H9 (cell line): ENCODE data around the gene RICTOR. TPM values are rescaled to one million over a fixed set of nuclear protein-coding genes. Genes with fewer than 3 reads are reported as not detected.
"Not testable (repeated sequence)": the region's sequence is repeated elsewhere in the genome, so short reads cannot be mapped to it uniquely, and the experiment has no call there.

Experiments used
- DNase-seq: peaks from one replicate; pipeline ENCODE4 v3.0.0-alpha.2; 2017
- H2AFZ ChIP-seq: one replicate; pipeline ENCODE4 v1.6.1; 2013; ENCODE audit warnings: mild to moderate bottlenecking, low read length, control low read depth, moderate library complexity
- H2AK5ac ChIP-seq: 2 replicates; pipeline ENCODE4 v1.6.1; 2013; ENCODE audit warnings: low read length, control low read depth, mixed read lengths; ENCODE audit not compliant: insufficient read length
- H2BK120ac ChIP-seq: one replicate; pipeline ENCODE4 v1.6.1; 2013; ENCODE audit warnings: low read depth, mild to moderate bottlenecking, low read length, control low read depth, inconsistent platforms; ENCODE audit not compliant: poor library complexity, severe bottlenecking
- H2BK12ac ChIP-seq: 2 replicates; pipeline ENCODE4 v1.6.1; 2013; ENCODE audit warnings: low read length, control low read depth, mixed read lengths, low read depth; ENCODE audit not compliant: insufficient read length
- H2BK15ac ChIP-seq: 2 replicates; pipeline ENCODE4 v1.6.1; 2013; ENCODE audit warnings: low read depth, low read length, control low read depth
- H2BK20ac ChIP-seq: one replicate; pipeline ENCODE4 v1.6.1; 2013; ENCODE audit warnings: low read depth, mild to moderate bottlenecking, low read length, control low read depth, inconsistent platforms; ENCODE audit not compliant: poor library complexity, severe bottlenecking
- H2BK5ac ChIP-seq: 2 replicates; pipeline ENCODE4 v1.6.1; 2013; ENCODE audit warnings: low read length, control low read depth, mixed read lengths; ENCODE audit not compliant: insufficient read length
- H3K14ac ChIP-seq: 2 replicates; pipeline ENCODE4 v1.6.1; 2013; ENCODE audit warnings: low read length, control low read depth; ENCODE audit not compliant: insufficient read depth
- H3K18ac ChIP-seq: 2 replicates; pipeline ENCODE4 v1.6.1; 2013; ENCODE audit warnings: low read depth, mild to moderate bottlenecking, mixed read lengths, low read length, control low read depth; ENCODE audit not compliant: insufficient read length
- H3K23ac ChIP-seq: 2 replicates; pipeline ENCODE4 v1.6.1; 2013; ENCODE audit warnings: low read length, control low read depth, mixed read lengths, low read depth; ENCODE audit not compliant: insufficient read length
- H3K23me2 ChIP-seq: 2 replicates; pipeline ENCODE4 v1.6.1; 2013; ENCODE audit warnings: low read depth, mild to moderate bottlenecking, mixed read lengths, low read length, control low read depth; ENCODE audit not compliant: insufficient read length, poor library complexity, severe bottlenecking
- H3K27ac ChIP-seq: 2 replicates; pipeline ENCODE4 v1.5.1; 2013; ENCODE audit warnings: low read length, control low read depth, mixed read lengths, low read depth; ENCODE audit not compliant: insufficient read length
- H3K27me3 ChIP-seq: 2 replicates; pipeline ENCODE4 v1.6.1; 2013; ENCODE audit warnings: low read length, control low read depth, inconsistent platforms; ENCODE audit not compliant: insufficient read depth
- H3K4ac ChIP-seq: 2 replicates; pipeline ENCODE4 v1.6.1; 2013; ENCODE audit warnings: low read depth, mild to moderate bottlenecking, control low read depth, inconsistent platforms, low read length, moderate library complexity
- H3K4me1 ChIP-seq: 2 replicates; pipeline ENCODE4 v1.6.1; 2013; ENCODE audit warnings: low read length, control low read depth, inconsistent platforms; ENCODE audit not compliant: insufficient read depth
- H3K4me2 ChIP-seq: 2 replicates; pipeline ENCODE4 v1.6.1; 2013; ENCODE audit warnings: low read length, control low read depth, mixed read lengths; ENCODE audit not compliant: insufficient read length, insufficient read depth
- H3K56ac ChIP-seq: 2 replicates; pipeline ENCODE4 v1.6.1; 2013; ENCODE audit warnings: low read depth, mild to moderate bottlenecking, mixed read lengths, low read length, control low read depth; ENCODE audit not compliant: insufficient read length
- H3K79me1 ChIP-seq: 2 replicates; pipeline ENCODE4 v1.6.1; 2013; ENCODE audit warnings: low read depth, mild to moderate bottlenecking, moderate library complexity, low read length, control low read depth, inconsistent platforms; ENCODE audit not compliant: insufficient read depth, poor library complexity, severe bottlenecking
- H3K79me2 ChIP-seq: 2 replicates; pipeline ENCODE4 v1.6.1; 2013; ENCODE audit warnings: low read length, control low read depth, inconsistent platforms; ENCODE audit not compliant: insufficient read depth
- H3K9ac ChIP-seq: 2 replicates; pipeline ENCODE4 v1.6.1; 2013; ENCODE audit warnings: low read length, control low read depth, mixed read lengths; ENCODE audit not compliant: insufficient read length; ENCODE audit errors: extremely low read depth
- H3K9me3 ChIP-seq: one replicate; pipeline ENCODE4 v1.6.1; 2013; ENCODE audit warnings: low read depth, low read length, inconsistent platforms; ENCODE audit not compliant: control insufficient read depth
- H3T11ph ChIP-seq: one replicate; pipeline ENCODE4 v1.6.1; 2013; ENCODE audit warnings: mild to moderate bottlenecking, low read length, control low read depth, inconsistent platforms
- H4K20me1 ChIP-seq: one replicate; pipeline ENCODE4 v1.6.1; 2013; ENCODE audit not compliant: control insufficient read depth, insufficient read length, insufficient read depth
- H4K5ac ChIP-seq: 2 replicates; pipeline ENCODE4 v1.6.1; 2013; ENCODE audit warnings: low read depth, mild to moderate bottlenecking, mixed read lengths, low read length, control low read depth; ENCODE audit not compliant: insufficient read length
- H4K8ac ChIP-seq: replicated peaks from 2 replicates; pipeline ENCODE4 v1.6.1; 2013; ENCODE audit warnings: low read length, control low read depth, mixed read lengths, low read depth; ENCODE audit not compliant: insufficient read length
- H4K91ac ChIP-seq: 2 replicates; pipeline ENCODE4 v1.6.1; 2013; ENCODE audit warnings: low read depth, mild to moderate bottlenecking, moderate library complexity, mixed read lengths, low read length, control low read depth; ENCODE audit not compliant: insufficient read length
- H3K27ac Mint-ChIP-seq, 3 experiments: 2 replicates in 2 of 3; 3 replicates in 1 of 3; pipeline ENCODE4 v1.8.0; 2020 to 2021; ENCODE audit warnings: mixed read lengths in 3 of 3, mild to moderate bottlenecking in 1 of 3, moderate library complexity in 1 of 3
- H3K27me3 Mint-ChIP-seq: 2 replicates; pipeline ENCODE4 v1.8.0; 2021; ENCODE audit warnings: low read depth, mild to moderate bottlenecking, moderate library complexity, mixed read lengths
- H3K36me3 Mint-ChIP-seq, 3 experiments: 2 replicates in 2 of 3; 3 replicates in 1 of 3; pipeline ENCODE4 v1.8.0; 2020 to 2021; ENCODE audit warnings: low read depth in 3 of 3, mixed read lengths in 3 of 3; ENCODE audit not compliant: insufficient read depth in 1 of 3
- H3K4me1 Mint-ChIP-seq, 2 experiments: 2 replicates each; pipeline ENCODE4 v1.8.0; 2020; ENCODE audit warnings: mixed read lengths in 2 of 2
- H3K4me3 Mint-ChIP-seq, 2 experiments: 2 replicates in 1 of 2; 3 replicates in 1 of 2; pipeline ENCODE4 v1.8.0; 2020 to 2021; ENCODE audit warnings: mild to moderate bottlenecking in 2 of 2, mixed read lengths in 2 of 2, moderate library complexity in 1 of 2
- H3K9me3 Mint-ChIP-seq, 2 experiments: 2 replicates in 1 of 2; 3 replicates in 1 of 2; pipeline ENCODE4 v1.8.0; 2020; ENCODE audit warnings: mild to moderate bottlenecking in 2 of 2, mixed read lengths in 2 of 2, moderate library complexity in 1 of 2
- WGBS: extraction: QIAGEN DNeasy Blood & Tissue Kit; methylation state at CpG from one replicate; pipeline ENCODE4 v1.1.7; 2013; ENCODE audit warnings: missing lambda C conversion rate, low lambda C conversion rate, mixed read lengths; ENCODE audit not compliant: insufficient read length; ENCODE audit errors: extremely low coverage; 5-methylcytosine and 5-hydroxymethylcytosine counted together
- total RNA-seq: library from RNA; stranded (reverse); gene quantifications from 2 replicates; pipeline ENCODE4 v1.2.1, GENCODE V29; 2021
- TF ChIP-seq, protein P1 (sequence below): fragments of 200-600 bp; sonication (generic); conservative IDR thresholded peaks from 3 replicates; pipeline ENCODE4 v1.8.0; 2021; ENCODE audit warnings: antibody characterized with exemption, mild to moderate bottlenecking

RICTOR gene
- total RNA-seq, 1 experiment from 2014 or later, result 20.9 TPM

DNA sequence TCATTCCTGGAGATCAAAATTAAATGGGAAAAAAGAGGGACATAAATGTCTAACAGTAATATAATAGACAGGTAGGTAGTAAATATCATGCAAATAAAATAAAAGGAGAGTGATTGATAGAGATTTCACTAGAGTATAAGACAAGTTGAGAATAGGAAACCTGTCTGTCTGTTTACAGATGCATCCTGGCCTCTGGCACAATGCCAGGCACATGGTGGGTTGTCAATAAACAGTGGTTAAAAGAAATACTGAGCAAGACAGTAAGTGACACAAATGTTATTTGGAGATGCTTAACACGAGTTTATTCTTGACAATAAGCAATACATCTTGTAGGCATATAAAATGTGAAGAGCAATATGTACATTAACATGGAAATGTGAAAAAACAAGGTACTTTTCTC, 33.3 kb downstream of the RICTOR start:
- Histone ChIP-seq H2BK120ac (no peak overlapping the region), H3K79me2 (no peaks in the 10 kb centered on the region; the same call in 1 of the 2 replicates), H3K23me2 (no peaks in the 10 kb centered on the region), H3K9me3 (no peaks in the 10 kb centered on the region), H3K79me1 (no peaks in the 10 kb centered on the region), H3K56ac (no peak overlapping the region), H2BK15ac (no peak overlapping the region), H2BK5ac (no peak overlapping the region), H2AK5ac (no peak overlapping the region), H2BK20ac (no peak overlapping the region), H3K4me1 (no peaks in the 10 kb centered on the region), H3K27ac (no peak overlapping the region), H3K9ac (no peak overlapping the region), H3K18ac (no peak overlapping the region), H3T11ph (no peak overlapping the region), H4K91ac (no peak overlapping the region), H3K14ac (no peak overlapping the region), H3K4me2 (no peak overlapping the region), H2AFZ (no peak overlapping the region), H3K4ac (no peak overlapping the region), H4K8ac (no peak overlapping the region), H3K23ac (no peak overlapping the region), H3K27me3 (no peaks in the 10 kb centered on the region), H2BK12ac (no peak overlapping the region), H4K20me1 (no peaks in the 10 kb centered on the region), H4K5ac (no peak overlapping the region)
- TF ChIP-seq, protein P1, sequence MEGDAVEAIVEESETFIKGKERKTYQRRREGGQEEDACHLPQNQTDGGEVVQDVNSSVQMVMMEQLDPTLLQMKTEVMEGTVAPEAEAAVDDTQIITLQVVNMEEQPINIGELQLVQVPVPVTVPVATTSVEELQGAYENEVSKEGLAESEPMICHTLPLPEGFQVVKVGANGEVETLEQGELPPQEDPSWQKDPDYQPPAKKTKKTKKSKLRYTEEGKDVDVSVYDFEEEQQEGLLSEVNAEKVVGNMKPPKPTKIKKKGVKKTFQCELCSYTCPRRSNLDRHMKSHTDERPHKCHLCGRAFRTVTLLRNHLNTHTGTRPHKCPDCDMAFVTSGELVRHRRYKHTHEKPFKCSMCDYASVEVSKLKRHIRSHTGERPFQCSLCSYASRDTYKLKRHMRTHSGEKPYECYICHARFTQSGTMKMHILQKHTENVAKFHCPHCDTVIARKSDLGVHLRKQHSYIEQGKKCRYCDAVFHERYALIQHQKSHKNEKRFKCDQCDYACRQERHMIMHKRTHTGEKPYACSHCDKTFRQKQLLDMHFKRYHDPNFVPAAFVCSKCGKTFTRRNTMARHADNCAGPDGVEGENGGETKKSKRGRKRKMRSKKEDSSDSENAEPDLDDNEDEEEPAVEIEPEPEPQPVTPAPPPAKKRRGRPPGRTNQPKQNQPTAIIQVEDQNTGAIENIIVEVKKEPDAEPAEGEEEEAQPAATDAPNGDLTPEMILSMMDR, result no peak
- Mint-ChIP-seq H3K4me1 (no peaks in the 10 kb centered on the region), H3K27ac (no peak overlapping the region), H3K27me3 (no peaks in the 10 kb centered on the region), H3K36me3 (peaks cover 12 to 18% (median 14%) of the 10 kb centered on the region in 3 experiments; a peak in 6 of 7 replicates), H3K4me3 (no peak overlapping the region), H3K9me3 (peaks cover 8 to 10% of the 10 kb centered on the region in 2 experiments)
- WGBS, result no CpG with 5 or more reads among the region's 1 CpG
- no peak for DNase-seq

DNA sequence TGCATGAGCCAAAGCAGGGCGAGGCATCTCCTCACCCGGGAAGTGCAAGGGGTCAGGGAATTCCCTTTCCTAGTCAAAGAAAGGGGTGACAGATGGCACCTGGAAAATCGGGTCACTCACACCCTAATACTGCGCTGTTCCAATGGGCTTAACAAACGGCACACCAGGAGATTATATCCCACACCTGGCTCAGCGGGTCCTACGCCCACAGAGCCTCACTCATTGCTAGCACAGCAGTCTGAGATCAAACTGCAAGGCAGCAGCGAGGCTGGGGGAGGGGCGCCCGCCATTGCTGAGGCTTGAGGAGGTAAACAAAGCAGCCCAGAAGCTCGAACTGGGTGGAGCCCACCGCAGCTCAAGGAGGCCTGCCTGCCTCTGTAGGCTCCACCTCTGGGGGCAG, 39.7 kb downstream of the RICTOR start:
- H3K27ac Mint-ChIP-seq, H4K91ac ChIP-seq, H3K27me3 ChIP-seq, H3K23me2 ChIP-seq, H3K27ac ChIP-seq, H3K9me3 ChIP-seq, H2BK15ac ChIP-seq, H3K4me2 ChIP-seq, H3K4me1 ChIP-seq, H2AFZ ChIP-seq, H3K9ac ChIP-seq, H3K27me3 Mint-ChIP-seq, H3K23ac ChIP-seq, H3T11ph ChIP-seq, H3K4ac ChIP-seq, H2BK5ac ChIP-seq, H3K14ac ChIP-seq, H3K79me2 ChIP-seq, H4K5ac ChIP-seq, H3K4me1 Mint-ChIP-seq, H4K8ac ChIP-seq, H2BK20ac ChIP-seq, H2AK5ac ChIP-seq, H2BK120ac ChIP-seq, H3K79me1 ChIP-seq, H4K20me1 ChIP-seq, H2BK12ac ChIP-seq, H3K56ac ChIP-seq, H3K4me3 Mint-ChIP-seq, H3K18ac ChIP-seq, DNase-seq: not testable (repeated sequence)
- peaks cover 28 to 43% (median 29%) of the 10 kb centered on the region in 3 experiments for H3K36me3 Mint-ChIP-seq
- peaks cover 28 to 32% of the 10 kb centered on the region in 2 experiments for H3K9me3 Mint-ChIP-seq
- no CpG with 5 or more reads among the region's 12 CpGs for WGBS
